DND-41 (cell line): ENCODE data around the gene PTPN4.

Experiments used
- EZH2 ChIP-seq: IDR thresholded peaks from 3 replicates; pipeline ENCODE4 v1.6.1; 2012; ENCODE audit warnings: borderline replicate concordance, low read depth, mild to moderate bottlenecking, moderate library complexity, low read length, inconsistent platforms; ENCODE audit not compliant: severe bottlenecking
- TF ChIP-seq, protein P1 (sequence below): IDR thresholded peaks from 2 replicates; pipeline ENCODE4 v1.5.1; 2012; ENCODE audit warnings: borderline replicate concordance, low read length, moderate library complexity, mild to moderate bottlenecking; ENCODE audit not compliant: poor library complexity, severe bottlenecking; ENCODE audit errors: extremely low read depth

DNA sequence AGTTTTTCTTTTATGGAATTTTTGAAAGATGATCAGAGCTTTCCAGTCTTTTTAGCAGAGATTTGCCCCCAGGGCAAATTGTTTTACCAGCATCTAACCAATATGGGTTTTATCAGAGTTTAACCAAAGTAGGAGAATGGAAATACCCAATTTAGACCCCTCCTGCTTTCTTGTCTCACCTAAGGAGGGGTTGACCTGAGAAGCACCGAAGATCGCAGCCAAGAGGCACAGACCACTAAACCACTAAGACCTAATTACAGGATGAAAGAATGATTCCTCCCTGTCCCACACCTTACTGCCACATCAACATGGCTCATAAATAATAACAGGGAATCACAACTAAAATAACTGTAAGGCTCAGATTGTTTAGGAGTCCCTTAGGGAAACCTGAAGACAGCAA, 141.3 kb downstream of the PTPN4 start:
- TF ChIP-seq, protein P1, sequence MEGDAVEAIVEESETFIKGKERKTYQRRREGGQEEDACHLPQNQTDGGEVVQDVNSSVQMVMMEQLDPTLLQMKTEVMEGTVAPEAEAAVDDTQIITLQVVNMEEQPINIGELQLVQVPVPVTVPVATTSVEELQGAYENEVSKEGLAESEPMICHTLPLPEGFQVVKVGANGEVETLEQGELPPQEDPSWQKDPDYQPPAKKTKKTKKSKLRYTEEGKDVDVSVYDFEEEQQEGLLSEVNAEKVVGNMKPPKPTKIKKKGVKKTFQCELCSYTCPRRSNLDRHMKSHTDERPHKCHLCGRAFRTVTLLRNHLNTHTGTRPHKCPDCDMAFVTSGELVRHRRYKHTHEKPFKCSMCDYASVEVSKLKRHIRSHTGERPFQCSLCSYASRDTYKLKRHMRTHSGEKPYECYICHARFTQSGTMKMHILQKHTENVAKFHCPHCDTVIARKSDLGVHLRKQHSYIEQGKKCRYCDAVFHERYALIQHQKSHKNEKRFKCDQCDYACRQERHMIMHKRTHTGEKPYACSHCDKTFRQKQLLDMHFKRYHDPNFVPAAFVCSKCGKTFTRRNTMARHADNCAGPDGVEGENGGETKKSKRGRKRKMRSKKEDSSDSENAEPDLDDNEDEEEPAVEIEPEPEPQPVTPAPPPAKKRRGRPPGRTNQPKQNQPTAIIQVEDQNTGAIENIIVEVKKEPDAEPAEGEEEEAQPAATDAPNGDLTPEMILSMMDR = no peak
- TF ChIP-seq EZH2 = no peak
